Activated naive CD4-positive, alpha-beta T cell (primary cell): Measurements from ENCODE around the gene PAXX.

Experiments
- DNase-seq, 4 experiments: peaks; one replicate each; lab custom pipeline; 2025; lab: John Stamatoyannopoulos, UW

Gene PAXX

DNA sequence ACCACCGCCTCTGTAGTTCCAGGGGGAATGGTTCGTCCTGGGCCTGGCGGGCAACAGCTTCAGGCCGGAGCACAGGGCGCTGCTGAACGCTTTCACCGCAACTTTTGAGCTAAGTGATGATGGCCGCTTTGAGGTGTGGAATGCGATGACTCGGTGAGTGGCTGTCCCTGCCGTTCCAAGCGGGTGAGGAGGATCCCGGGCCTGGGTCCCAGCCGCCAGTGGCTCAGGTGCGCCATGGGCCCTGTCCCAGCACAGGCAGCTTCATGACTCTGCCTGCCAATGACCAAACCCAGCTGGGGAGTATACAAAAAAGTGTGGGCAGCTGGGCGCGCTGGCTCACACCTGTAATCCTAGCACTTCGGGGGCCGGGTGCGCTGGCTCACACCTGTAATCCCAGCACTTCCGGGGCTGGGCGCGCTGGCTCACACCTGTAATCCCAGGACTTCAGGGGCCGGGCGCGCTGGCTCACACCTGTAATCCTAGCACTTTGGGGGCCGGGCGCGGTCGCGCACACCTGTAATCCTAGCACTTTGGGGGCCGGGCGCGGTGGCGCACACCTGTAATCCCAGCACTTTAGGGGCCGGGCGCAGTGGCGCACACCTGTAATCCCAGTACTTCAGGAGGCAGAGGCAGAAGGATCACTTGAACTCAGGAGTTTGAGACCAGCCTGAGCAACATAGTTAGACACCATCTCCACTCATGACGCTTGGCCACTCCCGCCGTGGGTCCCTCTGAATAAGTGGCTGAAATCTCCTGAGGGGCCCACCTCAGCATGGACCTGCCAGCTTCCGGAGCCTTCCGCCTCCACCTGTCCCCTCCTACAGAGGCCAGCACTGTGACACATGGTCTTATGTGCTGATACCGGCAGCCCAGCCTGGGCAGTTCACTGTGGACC lies 39.1 kb upstream of the PAXX start:
- DNase-seq, result no peak

DNA sequence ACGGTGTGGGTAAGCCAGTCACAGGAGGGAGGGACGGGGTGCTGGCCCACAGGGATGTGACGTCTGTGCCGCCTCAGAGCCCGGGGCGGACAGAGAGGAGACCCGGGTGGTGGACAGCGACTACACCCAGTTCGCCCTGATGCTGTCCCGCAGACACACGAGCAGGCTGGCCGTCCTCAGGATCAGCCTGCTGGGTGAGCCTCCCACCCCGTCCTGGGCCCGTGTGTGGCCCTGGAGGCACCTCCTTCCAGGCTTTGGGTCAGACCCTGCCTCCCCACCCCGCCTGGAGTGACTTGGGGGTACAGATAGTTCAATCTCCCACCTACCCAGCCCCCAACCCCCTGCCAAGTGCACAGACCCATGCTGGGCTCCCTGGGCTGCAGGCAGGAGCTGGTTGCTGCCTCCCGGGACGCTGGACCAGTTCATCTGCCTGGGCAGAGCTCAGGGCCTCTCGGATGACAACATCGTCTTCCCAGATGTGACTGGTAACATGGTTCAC lies 38.4 kb upstream of the PAXX start:
- no peak for DNase-seq

DNA sequence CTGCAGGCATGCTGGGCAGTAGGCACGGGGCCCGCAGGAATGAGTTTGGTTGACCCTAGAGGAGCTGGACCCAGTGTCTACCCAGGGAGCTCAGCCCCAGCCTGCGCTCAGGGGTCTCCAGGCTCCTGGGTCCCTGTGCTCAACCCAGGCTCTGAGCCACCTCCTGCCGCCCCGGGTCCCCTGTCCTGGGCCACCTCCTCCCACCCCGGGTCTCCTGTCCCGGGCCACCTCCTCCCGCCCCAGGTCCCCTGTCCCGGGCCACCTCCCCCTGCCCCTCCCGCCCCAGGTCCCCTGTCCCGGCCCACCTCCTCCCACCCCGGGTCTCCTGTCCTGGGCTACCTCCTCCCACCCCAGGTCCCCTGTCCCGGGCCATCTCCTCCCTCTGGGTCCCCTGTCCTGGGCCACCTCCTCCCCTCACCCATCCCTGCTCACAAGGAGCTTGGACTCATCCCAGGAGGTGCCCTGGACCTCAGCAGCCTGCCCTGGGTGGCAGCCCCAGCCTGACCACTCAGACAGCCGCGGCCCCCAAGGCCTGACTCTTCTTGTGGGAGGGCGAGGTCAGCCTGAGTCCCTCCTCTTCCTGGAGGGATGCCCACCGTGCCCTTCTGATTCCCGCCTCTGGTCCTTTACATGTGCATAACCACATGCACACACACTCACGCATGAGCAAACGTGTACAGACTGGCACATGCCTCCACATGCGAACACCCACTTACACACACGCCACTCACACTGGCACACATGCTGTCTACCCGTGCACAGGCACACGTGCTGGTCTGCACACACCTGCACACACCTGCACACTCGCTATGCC lies 37.7 kb upstream of the PAXX start:
- no peak for DNase-seq

DNA sequence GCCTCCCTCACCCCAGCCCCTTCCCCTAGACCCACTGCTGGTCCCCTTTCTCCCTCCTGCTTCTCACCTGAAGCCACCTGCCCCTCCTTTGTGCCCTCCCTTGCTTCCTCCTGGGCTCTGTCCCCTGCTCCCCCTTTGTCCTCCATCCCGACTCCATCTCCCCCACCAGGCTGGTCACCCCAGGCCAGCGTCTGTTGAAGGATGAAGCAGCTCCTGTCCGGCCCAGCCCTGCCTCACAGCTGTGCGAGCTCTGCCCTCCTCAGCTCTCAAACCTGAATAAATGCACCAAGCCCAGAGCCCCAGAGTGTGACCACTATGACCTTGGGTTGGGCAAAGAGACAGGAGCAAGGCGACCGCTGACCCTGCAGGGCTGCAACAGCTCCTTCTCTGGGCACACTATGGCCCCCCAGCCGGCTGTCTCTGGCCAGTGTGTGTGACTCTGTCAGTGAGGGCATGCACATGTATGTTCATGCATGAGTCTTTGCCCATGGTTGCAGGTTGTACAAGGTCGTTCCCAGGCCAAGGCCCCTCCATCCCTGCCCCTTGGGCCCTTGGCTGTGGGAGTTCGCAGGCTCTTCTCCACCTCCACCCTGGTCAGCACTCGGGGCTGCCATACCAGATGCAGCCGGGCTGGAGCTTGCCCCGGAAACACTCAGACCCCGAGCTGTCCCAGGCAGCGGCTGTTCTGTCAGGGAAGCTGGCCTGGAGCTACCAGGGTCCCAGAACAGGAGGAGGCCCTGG lies 36.9 kb upstream of the PAXX start:
- DNase-seq, result no peak

GRCh38 chr9:136955943-136956335 lies 36.3 kb upstream of the PAXX start:
- DNase-seq, result no peak

- DNase-seq, result no peak
Measured at GRCh38 chr9:136956604-136957003, 35.6 kb upstream of the PAXX start.

GRCh38 chr9:136957461-136957860 lies 34.8 kb upstream of the PAXX start:
- no peak for DNase-seq

DNA sequence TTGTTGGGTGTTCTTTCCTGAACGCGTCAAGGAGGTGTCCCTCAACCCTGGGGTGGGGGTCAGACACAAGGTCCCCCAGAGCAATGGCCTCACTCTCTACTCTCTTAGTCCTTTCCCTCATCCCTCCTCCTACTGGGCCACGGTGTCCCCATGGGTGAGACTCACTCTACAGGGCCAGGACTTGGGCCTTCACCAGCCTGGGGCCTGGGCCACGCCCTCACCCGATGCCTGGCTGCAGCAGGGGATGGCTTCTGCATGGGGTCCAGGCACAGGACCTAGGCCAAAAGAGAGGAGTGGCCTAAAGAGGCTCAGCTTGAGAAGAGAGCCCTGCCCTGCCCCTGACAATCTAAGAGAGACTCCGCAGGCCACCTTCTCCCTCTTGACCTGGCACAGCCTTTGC lies 34.3 kb upstream of the PAXX start:
- no peak for DNase-seq

DNA sequence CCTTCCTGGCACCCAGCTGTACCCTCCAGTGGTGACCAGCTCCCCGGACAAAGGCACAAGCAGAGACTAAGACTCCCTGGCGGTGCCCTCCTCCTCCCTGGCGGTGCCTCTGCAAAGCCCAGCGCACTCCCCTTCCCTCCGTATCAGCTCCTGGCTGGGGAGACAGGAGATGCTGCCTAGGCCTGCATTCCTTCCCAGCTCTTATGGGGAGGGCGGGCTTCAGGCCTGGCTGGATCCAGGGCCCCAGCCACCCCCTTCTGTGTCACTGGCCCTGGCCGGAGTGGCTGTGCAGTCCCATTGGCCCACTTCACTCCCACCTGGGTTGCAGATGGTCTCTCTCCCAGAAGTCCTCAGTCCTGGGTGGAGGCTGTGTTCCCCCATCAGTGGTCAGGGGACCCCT lies 33.7 kb upstream of the PAXX start:
- DNase-seq, result no peak

DNA sequence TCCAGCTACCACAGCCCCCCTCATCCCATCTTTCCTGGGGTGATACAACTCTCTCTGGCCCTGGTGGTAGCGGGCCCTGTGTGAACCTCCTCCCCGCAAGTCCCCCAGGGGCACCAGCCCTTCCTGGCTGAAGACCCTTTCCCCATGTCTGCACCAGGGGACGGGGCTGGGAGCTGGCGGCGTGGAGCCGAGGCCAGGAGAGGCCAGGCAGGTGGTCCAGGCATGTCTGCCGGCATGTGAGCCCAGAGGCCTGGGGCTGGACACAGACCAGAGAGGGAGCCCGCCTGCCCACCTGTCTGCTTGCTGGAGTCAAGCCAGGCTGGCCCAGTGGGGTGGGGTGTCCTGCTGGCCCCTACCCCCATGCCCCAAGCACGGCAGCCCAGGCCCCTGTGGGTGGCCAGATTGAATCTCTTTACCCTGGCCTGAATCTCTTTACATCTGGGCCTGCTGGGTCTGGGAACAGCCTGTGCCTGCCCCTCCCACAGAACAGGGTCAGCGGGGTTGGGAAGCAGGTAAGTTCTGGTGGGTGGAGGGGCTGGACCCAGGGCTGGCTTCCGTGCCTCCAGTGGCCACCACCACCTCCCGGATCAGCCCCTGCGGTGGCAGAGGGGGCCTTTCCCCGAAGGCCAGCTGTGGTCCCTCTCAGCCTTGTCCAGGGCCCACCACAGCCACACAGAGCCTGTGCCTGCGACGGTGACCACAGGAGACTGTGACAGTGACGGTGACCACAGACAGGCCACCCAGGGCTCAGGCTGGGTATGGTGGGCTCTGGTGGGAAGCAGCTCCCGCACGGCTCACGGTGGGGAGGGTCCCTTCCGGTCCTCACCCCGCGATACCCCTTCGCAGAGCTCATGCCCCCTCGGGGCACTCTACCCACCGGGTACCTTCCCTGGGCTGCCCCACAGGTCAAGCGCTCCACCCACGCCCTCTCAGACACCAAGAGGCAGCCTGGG lies 33.0 kb upstream of the PAXX start:
- DNase-seq, result no peak

DNA sequence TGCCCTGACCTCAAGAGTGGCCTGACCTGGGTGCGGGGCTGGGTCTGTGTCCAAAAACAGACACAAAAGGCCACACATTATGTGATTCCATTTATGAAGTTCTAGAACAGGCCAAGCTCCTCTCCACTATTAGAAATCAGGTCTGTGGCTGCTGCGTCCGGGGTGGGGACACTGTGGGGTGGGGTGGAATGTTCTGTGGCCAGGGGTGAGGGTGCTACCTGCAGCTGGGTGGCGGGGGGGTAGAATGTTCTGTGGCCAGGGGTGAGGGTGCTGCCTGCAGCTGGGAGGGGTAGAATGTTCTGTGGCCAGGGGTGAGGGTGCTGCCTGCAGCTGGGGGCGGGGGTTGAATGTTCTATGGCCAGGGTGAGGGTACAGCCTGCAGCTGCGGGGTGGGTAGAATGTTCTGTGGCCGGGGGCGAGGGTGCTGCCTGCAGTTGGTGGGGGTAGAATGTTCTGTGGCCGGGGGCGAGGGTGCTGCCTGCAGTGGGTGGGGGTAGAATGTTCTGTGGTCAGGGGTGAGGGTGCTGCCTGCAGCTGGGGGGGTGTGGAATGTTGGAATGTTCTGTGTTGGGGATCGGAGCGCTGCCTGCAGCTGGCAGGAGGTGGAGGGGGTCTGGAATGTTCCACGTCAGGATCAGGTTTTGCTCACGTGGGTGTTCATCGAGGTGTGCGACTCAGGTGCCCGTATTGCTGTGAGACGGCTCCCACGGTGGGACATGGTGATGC lies 31.8 kb upstream of the PAXX start:
- no peak for DNase-seq

- DNase-seq, result no peak
Measured at GRCh38 chr9:136960938-136961275, 31.3 kb upstream of the PAXX start.

GRCh38 chr9:136961279-136962065 lies 30.8 kb upstream of the PAXX start:
- DNase-seq, result no peak

DNA sequence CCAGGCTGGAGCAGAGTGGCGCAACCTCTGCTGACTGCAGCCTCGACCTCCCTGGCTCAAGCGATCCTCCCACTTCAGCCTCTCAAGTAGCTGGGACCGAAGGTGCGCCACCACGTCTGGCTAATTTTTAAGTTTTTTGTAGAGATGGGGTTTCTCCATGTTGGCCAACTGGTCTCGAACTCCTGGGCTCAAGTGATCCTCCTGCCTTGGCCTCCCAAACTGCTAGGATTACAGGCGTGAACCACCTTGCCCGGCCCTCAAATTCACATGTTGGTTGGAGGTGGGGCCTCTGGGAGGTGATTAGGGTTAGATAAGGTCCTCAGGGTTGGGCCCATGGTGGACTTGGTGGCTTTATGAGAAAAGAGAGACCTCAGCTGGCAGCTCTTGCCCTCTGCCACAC lies 30.1 kb upstream of the PAXX start:
- no peak for DNase-seq

DNA sequence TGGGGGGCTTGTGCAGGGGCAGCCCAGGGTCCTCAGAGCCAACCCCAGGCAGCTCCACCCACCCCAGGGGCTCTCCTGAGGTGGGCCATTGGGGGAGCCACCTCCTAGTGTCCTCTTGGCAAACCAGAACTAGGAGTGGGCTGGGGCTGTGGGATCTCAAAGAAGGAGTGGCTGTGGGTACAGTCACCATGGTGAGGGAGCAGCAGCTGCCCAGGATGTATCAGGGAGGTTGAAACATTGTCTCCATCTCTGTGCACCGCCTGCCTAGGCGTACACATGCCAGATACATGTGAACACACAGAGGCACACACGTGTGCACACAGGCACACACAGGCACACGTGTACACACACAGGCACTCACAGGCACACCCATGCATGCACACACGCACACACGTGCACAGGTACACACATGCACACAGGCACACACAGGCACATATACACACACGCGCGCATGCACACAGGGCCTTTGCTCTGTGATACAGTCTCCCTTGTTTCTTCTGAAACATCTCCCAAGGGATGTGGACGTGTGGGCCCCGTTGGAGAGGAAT lies 29.4 kb upstream of the PAXX start:
- no peak for DNase-seq

- no peak for DNase-seq
Measured at GRCh38 chr9:136963341-136963740, 28.9 kb upstream of the PAXX start.

GRCh38 chr9:136963751-136964150 lies 28.5 kb upstream of the PAXX start:
- no peak for DNase-seq

- DNase-seq, result no peak
Measured at GRCh38 chr9:136964171-136964689, 28.0 kb upstream of the PAXX start.

GRCh38 chr9:136964833-136965422 lies 27.3 kb upstream of the PAXX start:
- DNase-seq, result no peak
